NCI-H2227 (cell line): Measurements from ENCODE around the gene PTPN4.

ENCODE experiments used
- DNase-seq: peaks from one replicate; lab custom pipeline; 2025; ENCODE audit not compliant: unreplicated experiment; lab: John Stamatoyannopoulos, UW

PTPN4 gene

DNA sequence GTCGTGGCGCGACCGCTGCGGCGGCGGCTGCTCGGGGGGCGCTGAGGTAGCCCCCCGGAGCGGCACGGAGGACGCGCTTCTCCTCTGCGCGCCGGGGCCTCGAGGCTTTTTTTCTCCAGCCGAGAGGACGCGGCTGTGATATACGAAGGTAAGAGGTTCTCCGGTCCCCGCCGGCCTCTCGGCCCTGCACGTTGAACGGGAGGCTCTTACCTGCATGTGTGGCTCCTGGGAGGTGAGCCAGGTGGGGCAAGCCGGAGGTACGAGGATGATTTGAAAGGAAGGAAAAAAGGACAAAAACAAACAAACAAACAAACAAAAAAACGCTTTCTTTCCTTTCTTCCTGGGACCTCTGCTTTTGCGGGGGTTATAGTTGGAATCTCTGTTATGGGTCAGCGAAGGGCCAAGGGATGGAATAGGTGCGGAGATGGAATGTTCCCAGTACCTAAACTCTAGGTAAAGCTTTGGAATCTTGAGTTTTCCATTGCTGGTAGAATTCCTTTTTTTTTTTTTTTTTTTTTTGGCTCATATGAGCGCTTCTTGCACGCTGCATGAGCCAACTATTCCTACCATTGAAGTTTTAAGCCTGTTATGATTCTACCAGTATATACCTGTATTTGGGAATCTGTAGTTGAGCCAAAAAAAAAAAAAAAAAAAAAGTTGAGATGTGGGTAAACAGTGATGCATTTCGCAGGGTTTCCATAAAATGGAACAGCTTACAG lies 674 bp downstream of the PTPN4 start:
- no peak for DNase-seq

DNA sequence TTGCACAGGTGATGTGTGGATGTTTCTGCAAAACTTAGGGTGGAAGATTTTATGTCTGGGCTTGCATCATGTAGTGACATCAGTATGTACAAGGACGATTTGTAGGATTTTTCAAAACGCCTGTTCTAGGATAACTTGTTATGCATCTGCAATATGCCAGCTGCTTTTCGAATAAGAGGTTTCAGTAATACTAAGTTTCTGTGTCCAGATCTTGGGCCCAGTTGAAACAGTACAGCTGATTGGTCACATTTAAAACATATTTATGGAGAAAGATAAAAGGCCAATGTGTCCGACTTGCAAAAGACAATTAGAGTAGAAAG lies 1.2 kb downstream of the PTPN4 start:
- DNase-seq = peak; percentile 9

GRCh38 chr2:119764832-119765231 lies 5.1 kb downstream of the PTPN4 start:
- no peak for DNase-seq

DNA sequence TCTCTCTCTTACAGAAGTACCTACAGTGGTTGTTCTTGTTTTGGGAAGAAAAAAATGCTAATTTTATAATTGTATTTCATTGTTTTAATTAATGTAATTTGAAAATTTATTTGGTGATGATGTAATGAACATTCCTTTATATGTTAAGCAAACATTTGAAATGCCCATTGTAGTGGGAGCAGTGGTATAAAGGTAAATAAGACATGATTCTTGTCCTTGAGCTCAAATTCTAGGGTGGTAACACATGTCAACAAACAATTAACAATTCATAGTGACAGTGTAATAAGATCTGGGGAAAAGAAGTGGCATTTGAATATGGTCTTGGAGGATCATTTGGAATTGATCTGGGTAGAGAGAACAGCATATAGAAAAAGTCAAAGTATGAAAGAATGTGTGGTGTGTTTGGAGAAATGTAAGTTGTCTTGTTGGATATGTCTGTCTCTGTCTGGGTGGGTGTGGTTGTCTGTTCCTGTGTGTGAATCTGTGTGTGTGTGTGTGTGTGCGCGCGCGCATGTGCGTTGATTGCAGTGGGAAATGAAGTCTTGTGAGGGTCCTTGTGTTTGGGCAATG lies 5.8 kb downstream of the PTPN4 start:
- no peak for DNase-seq

DNA sequence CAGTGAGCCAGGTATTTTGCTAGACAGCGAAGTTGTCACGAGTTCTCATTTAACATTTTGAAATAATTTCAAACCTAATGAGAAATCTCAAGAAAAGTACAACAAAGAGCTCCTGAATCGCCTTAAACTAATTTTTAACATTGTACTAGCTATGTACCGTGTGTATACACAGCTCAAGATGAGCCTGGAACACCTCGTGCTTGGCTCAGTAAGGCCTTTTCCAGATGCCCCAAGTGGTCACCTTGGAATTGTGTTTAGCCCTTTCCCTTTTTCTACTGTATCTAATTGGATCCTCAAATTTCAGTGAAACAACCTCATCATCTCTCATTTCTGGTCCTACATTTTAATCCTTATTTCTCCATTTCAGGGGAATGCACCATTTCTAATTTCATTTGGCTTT lies 7.2 kb downstream of the PTPN4 start:
- no peak for DNase-seq

- DNase-seq = no peak
Observed at GRCh38 chr2:119768742-119769141, 9.0 kb downstream of the PTPN4 start.

GRCh38 chr2:119769645-119770044 lies 9.9 kb downstream of the PTPN4 start:
- no peak for DNase-seq

DNA sequence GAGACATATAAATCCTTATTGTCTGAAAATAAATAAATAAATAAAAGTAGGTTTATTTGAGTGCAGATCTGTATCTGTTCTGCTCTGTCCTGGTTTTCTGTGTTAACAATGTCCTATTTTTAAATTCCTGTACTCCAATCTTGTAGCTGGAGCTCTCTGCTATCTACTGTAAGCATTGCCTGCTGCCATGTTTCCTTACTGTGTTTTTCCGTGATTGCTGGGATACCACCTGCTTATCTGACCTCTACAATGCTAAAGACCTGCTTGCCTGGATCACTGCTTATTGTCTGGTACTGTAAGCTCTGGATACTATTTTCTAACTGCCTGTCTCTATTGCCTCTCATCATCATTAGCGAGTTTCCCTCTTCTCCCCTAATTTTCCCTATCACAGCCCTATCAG lies 11.6 kb downstream of the PTPN4 start:
- DNase-seq = peak; percentile 15

DNA sequence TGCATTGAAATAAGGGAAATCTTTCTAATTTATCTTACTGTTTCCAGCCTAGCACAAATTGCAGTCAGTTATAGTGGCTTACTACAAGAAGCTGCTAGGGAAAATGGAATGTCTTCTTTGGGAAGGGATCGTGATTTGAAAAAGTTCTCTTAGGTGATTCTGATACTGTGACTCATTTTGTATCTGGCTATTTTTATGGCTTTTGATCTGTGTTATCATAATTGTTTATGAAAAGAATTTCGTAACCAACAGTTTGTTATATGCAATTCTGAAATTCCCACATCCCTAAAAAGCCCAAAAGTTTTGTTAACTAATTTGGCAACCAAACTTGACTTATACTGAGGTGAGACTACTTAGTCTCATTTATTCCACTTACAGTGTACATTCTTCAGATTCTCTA lies 12.4 kb downstream of the PTPN4 start:
- no peak for DNase-seq

DNA sequence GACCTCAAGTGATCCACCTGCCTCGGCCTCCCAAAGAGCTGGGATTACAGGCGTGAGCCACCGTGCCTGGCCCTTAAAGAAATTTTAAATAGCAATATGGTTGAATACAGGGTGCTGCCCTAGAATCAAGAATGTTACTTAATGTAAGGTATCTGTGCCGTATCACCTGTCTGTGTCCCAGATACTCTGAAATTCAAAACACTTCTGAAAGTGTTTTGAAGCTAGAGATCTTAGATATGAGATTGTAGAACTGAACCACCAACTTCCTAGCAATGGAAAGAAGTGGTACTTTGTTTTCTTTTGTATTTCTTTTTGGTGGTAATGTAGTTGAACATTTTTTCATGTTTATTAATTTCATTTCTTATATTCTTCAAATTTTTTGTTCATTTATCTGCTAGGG lies 13.0 kb downstream of the PTPN4 start:
- no peak for DNase-seq

- DNase-seq = no peak
Observed at GRCh38 chr2:119774026-119774425, 14.3 kb downstream of the PTPN4 start.

DNA sequence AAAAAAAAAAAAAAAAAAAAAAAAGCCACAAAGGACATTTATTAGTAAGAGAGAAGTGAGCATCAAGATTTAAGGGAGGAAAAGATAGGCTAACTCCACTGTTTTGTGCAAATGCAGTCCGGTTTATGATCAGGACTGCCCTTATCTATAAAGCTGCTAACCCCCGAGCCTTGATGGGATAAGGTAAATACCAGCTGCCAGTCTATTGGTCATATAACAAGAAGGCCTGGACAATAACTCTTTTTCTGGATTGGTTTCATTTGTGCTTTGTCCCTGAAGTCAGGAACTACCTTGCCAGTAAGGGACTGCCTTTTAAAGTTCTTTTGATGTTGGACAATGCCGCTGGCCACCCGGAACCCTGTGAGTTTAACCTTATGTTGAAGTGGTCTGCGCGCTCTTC lies 15.4 kb downstream of the PTPN4 start:
- DNase-seq = no peak

DNA sequence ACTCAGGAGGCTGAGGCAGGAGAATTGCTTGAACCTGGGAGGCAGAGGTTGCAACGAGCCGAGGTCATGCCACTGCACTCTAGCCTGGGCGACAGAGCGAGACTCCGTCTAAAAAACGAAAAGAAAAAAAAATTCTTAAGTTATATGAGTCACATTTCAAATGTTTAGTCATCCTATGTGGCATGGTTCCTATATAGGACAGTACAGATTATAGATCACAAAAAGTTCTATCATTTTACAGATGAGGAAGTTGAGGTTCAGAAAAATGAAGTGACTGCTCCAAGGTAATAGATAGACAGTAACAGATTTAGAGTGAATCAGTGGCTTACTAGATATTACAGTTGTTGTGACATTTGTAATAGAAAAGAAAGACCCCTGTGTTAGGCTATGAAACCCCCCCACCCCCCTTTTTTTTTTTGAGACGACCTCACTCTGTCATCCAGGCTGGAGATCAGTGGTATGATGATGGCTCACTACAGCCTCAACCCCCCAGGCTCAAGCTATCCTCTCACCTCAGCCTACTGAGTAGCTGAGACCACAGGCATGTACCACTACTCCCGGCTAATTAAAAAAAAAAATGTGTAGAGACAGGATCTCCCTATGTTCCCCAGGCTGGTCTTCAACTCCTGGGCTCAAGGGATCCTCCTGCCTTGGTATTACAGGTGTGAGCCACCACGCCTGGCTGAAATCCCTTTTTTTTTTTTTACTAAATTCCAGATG lies 22.7 kb downstream of the PTPN4 start:
- DNase-seq = no peak

DNA sequence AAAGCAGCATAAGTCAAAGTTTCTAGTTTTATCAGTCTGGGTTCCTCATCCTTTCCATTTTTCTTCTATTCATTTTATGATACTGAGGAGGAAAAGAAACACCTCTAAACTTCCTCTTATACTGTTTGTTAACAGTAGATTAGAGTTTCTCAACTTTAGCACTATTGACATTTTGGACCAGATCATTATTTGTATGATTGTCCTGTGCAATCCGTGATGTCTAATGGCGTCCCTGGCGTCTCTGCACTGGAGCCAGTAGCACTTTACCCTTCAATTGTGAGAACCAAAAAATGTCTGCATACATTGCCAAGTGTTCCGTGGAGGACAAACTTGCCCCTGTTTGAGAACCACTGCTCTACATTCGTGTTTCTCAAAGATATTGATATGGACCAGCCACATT lies 25.2 kb downstream of the PTPN4 start:
- DNase-seq = no peak

GRCh38 chr2:119786295-119786694 lies 26.6 kb downstream of the PTPN4 start:
- DNase-seq = no peak

GRCh38 chr2:119788752-119789151 lies 29.0 kb downstream of the PTPN4 start:
- no peak for DNase-seq

- no peak for DNase-seq
Observed at GRCh38 chr2:119790466-119790865, 30.7 kb downstream of the PTPN4 start.

DNA sequence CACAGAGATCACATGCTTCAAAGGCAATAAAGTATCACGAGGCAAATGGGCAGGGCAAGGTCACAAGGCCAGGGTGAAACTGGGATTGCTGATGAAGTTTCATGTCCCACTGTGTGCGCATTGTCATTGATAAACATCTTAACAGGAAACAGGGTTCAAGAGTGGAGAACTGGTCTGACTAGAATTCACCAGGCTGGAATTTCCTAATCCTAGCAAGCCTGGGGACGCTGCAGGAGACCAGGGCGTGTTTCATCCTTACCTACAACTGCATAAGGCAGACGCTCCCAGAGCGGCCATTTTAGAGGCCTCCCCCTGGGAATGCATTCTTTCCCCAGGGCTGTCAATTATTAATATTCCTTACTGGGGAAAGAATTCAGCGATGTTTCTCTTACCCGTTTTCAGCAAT lies 33.2 kb downstream of the PTPN4 start:
- DNase-seq = no peak

GRCh38 chr2:119794237-119794636 lies 34.5 kb downstream of the PTPN4 start:
- DNase-seq = no peak

GRCh38 chr2:119795309-119796303 lies 35.9 kb downstream of the PTPN4 start:
- no peak for DNase-seq

DNA sequence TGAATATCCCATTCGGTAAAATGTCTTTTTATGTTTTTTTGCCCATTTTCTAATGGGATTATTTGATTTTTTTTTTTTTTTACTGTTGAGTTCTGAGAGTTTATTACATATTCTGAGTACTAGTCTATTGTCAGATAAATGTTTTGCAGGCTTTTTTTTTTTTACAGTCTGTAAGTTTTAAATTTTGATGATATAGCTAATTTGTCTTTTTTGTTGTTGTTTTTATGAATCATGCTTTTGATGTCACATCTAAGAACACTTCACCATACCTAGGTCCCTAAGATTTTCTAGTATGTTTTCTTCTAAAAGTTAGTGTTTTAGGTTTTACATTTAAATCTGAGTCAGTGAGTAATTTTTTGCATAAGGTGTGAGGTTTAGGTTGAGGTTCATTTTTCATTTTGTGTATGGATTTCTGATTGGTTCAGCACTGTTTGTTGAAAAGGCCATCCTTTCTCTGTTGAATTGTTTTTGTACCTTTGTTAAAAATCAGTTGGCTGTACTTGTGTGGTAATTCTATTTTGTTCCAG lies 40.7 kb downstream of the PTPN4 start:
- DNase-seq = no peak
